Stimulated activated CD4-positive, alpha-beta T cell treated with anti-CD3 and anti-CD28 coated beads, Interleukin-4, amount 100 ng/mL, for 24 hours (primary cell): ENCODE measurements around the gene ICA1L.
"Not testable (repeated sequence)": the region's sequence is repeated elsewhere in the genome, so short reads cannot be mapped to it uniquely, and the experiment has no call there.

ENCODE experiments used
- DNase-seq: peaks from one replicate; pipeline ENCODE4 v3.0.0-alpha.2; 2020

ICA1L gene

GRCh38 chr2:202871300-202872141, at the start of gene ICA1L:
Gene ICA1L, minus strand, starts transcription at chr2:202871766. Its CDS starts 42,757 bp downstream, at chr2:202829009.
- DNase-seq = peak; percentile 57

GRCh38 chr2:202918860-202919259, 47.3 kb upstream of the ICA1L start:
- no peak for DNase-seq

- not testable (repeated sequence) for DNase-seq
These were observed 41.0 kb upstream of the ICA1L start for GRCh38 chr2:202912342-202913201.

GRCh38 chr2:202911512-202912341, 40.2 kb upstream of the ICA1L start, which contains the start of the genes CARF and WDR12:
Gene CARF, plus strand, starts transcription at chr2:202912275. Its CDS starts 29,628 bp downstream, at chr2:202941903.
Gene WDR12, minus strand, starts transcription at chr2:202911673. Its CDS starts 197 bp downstream, at chr2:202911476.
- peak; percentile 91 for DNase-seq

- no peak for DNase-seq
These were observed 39.6 kb upstream of the ICA1L start for GRCh38 chr2:202911203-202911511.

GRCh38 chr2:202910698-202911097, 39.1 kb upstream of the ICA1L start:
- DNase-seq = no peak

- DNase-seq = not testable (repeated sequence)
These were observed 38.7 kb upstream of the ICA1L start for GRCh38 chr2:202910250-202910649.

GRCh38 chr2:202909394-202910192, 38.0 kb upstream of the ICA1L start:
- no peak for DNase-seq

GRCh38 chr2:202908186-202908585, 36.6 kb upstream of the ICA1L start:
- no peak for DNase-seq

- DNase-seq = not testable (repeated sequence)
These were observed 33.9 kb upstream of the ICA1L start for GRCh38 chr2:202905507-202905906.

GRCh38 chr2:202885190-202885589, 13.6 kb upstream of the ICA1L start:
- DNase-seq = no peak

- DNase-seq = no peak
These were observed 12.6 kb upstream of the ICA1L start for GRCh38 chr2:202883987-202884675.

GRCh38 chr2:202881570-202881969, 10.0 kb upstream of the ICA1L start:
- no peak for DNase-seq

- no peak for DNase-seq
These were observed 6.1 kb upstream of the ICA1L start for GRCh38 chr2:202877699-202878098.

- DNase-seq = peak; percentile 72
These were observed 901 bp downstream of the ICA1L start for GRCh38 chr2:202870431-202871299.

- DNase-seq = no peak
These were observed 9.6 kb downstream of the ICA1L start for GRCh38 chr2:202861987-202862386.

- DNase-seq = no peak
These were observed 13.0 kb downstream of the ICA1L start for GRCh38 chr2:202858601-202859000.

- not testable (repeated sequence) for DNase-seq
These were observed 22.2 kb downstream of the ICA1L start for GRCh38 chr2:202849343-202849742.

GRCh38 chr2:202848813-202849212, 22.8 kb downstream of the ICA1L start:
- DNase-seq = no peak
